Activated CD4-positive, alpha-beta T cell treated with anti-CD3 and anti-CD28 coated beads for 1 hour (primary cell): ENCODE results near the gene MRGPRE.

Experiments used
- DNase-seq: peaks from one replicate; pipeline ENCODE4 v3.0.0-alpha.2; 2020

MRGPRE gene

GRCh38 chr11:3226846-3227567 lies 5.2 kb downstream of the MRGPRE start:
- DNase-seq, result no peak

- DNase-seq, result no peak
Observed at GRCh38 chr11:3225826-3226750, 6.1 kb downstream of the MRGPRE start.

- no peak for DNase-seq
Observed at GRCh38 chr11:3225159-3225758, 7.0 kb downstream of the MRGPRE start.

- no peak for DNase-seq
Observed at GRCh38 chr11:3224401-3225057, 7.7 kb downstream of the MRGPRE start.

GRCh38 chr11:3223932-3224381 lies 8.3 kb downstream of the MRGPRE start:
- no peak for DNase-seq

GRCh38 chr11:3222941-3223915 lies 9.0 kb downstream of the MRGPRE start:
- DNase-seq, result no peak

GRCh38 chr11:3222003-3222855 lies 10.0 kb downstream of the MRGPRE start:
- no peak for DNase-seq

- DNase-seq, result no peak
Observed at GRCh38 chr11:3221408-3222002, 10.7 kb downstream of the MRGPRE start.

GRCh38 chr11:3220521-3221407 lies 11.5 kb downstream of the MRGPRE start:
- no peak for DNase-seq

GRCh38 chr11:3220101-3220500 lies 12.1 kb downstream of the MRGPRE start:
- DNase-seq, result no peak

GRCh38 chr11:3219281-3219892 lies 12.8 kb downstream of the MRGPRE start:
- DNase-seq, result no peak

GRCh38 chr11:3218483-3219280 lies 13.5 kb downstream of the MRGPRE start, which contains the start of gene MRGPRG:
MRGPRG (minus strand) TSS chr11:3218813; CDS start chr11:3218813, 0 bp downstream.
- DNase-seq, result no peak

GRCh38 chr11:3217818-3218482 lies 14.3 kb downstream of the MRGPRE start:
- no peak for DNase-seq

GRCh38 chr11:3216027-3216525 lies 16.1 kb downstream of the MRGPRE start:
- DNase-seq, result no peak

- no peak for DNase-seq
Observed at GRCh38 chr11:3215346-3216026, 16.7 kb downstream of the MRGPRE start.

GRCh38 chr11:3214420-3214699 lies 17.9 kb downstream of the MRGPRE start:
- no peak for DNase-seq
